GM18526 (cell line): ENCODE data around the gene FOXO6.

ENCODE experiments used
- POLR2A ChIP-seq: IDR thresholded peaks from 3 replicates; pipeline ENCODE4 v1.6.1; 2011; ENCODE audit not compliant: insufficient read length; ENCODE audit errors: extremely low read depth

FOXO6 gene

GRCh38 chr1:41426201-41426890 is 65.1 kb downstream of the FOXO6 start:
- TF ChIP-seq POLR2A = no peak

- no peak for TF ChIP-seq POLR2A
Observed at GRCh38 chr1:41427122-41427913, 66.1 kb downstream of the FOXO6 start.

GRCh38 chr1:41427916-41428737 is 66.9 kb downstream of the FOXO6 start:
- no peak for TF ChIP-seq POLR2A

GRCh38 chr1:41428738-41429640 is 67.8 kb downstream of the FOXO6 start:
- TF ChIP-seq POLR2A = no peak

GRCh38 chr1:41429641-41430035 is 68.4 kb downstream of the FOXO6 start:
- no peak for TF ChIP-seq POLR2A

- no peak for TF ChIP-seq POLR2A
Observed at GRCh38 chr1:41430069-41430468, 68.8 kb downstream of the FOXO6 start.

GRCh38 chr1:41430582-41430981 is 69.3 kb downstream of the FOXO6 start:
- TF ChIP-seq POLR2A = no peak

GRCh38 chr1:41431490-41432350 is 70.5 kb downstream of the FOXO6 start:
- no peak for TF ChIP-seq POLR2A
